Measurements from ENCODE around the gene TMEM187.
"Not testable (repeated sequence)": the region's sequence is repeated elsewhere in the genome, so short reads cannot be mapped to it uniquely, and the experiment has no call there.

The TMEM187 gene

GRCh38 chrX:153970357-153971123 lies 2.0 kb upstream of the TMEM187 start:
- in situ Hi-C loops (cut with MboI; ENCODE audit: low sequenced_read_pairs), result no loop called here

DNA sequence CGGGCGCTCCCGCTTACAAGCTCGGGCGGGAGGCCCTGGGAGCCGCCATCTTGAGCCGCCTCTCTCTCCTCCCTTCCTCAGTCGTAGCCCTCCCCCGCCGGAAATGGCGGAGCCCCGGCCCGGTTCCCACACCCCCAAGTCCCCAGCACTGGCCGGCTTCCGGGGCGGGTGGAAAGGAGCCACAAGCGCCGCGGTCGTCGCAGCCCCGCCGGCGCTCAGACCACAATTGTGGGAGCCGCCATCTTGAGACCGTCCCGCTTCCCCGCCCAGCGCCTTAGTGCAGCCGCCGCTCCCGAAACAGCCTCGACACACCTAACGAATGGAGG lies 1.5 kb upstream of the TMEM187 start:
- in situ Hi-C loops (cut with MboI; ENCODE audit: low sequenced_read_pairs), result no loop called here

- in situ Hi-C loops (cut with MboI; ENCODE audit: low sequenced_read_pairs), result no loop called here
Measured at GRCh38 chrX:153971450-153972367, 845 bp upstream of the TMEM187 start, which contains the start of gene HCFC1. Gene HCFC1, minus strand, starts transcription at chrX:153971818. Its CDS starts 978 bp downstream, at chrX:153970840.

- in situ Hi-C loops (cut with MboI; ENCODE audit: low sequenced_read_pairs), result no loop called here
Measured at GRCh38 chrX:153973127-153974002, 811 bp downstream of the TMEM187 start.

- in situ Hi-C loops (cut with MboI; ENCODE audit: low sequenced_read_pairs), result no loop called here
Measured at GRCh38 chrX:153974003-153974725, 1.6 kb downstream of the TMEM187 start.

DNA sequence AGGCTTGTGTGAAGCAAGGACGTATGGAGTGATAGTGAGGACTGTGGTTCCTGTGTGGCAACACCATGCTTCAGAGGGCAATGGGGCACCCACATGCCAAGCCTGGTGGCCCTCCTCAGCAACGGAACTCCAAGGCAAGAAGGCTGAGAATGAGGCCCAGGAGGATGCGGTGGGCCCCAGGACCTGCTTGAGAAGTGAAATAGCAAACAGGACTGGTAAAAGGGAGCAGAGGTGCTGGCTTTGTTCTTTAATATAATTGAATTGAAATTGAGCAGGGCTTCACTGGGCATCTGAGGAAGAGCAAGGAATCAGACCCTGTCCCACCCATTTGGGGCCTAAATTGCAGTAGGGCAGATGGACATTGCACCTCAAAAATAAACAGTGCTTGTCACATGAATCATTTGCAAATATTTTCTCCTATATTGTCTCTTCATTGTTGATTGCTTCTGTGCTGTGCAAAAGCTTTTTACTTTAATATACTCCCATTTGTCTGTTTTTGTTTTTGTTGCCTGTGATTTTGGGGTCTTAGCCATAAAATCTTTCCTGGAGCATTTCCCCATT lies 2.3 kb downstream of the TMEM187 start:
- in situ Hi-C loops (cut with MboI; ENCODE audit: low sequenced_read_pairs), result no loop called here

DNA sequence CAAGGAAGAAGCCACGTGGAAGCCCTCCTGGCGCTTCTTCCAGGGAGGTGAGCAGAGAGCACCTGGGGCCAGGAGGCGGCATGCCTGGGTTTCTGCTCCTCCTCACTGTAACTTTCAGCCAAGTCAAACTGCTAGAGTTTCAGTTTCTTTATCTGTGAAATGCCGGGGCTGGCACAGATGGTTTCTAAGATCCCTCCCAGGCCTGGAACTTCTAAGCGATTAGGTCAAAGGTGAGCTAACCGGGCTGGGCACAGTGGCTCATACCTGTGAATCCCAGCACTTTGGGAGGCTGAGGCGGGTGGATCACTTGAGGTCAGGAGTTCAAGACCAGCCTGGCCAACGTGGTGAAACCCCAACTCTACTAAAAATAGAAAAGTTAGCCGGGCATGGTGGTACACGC lies 7.8 kb downstream of the TMEM187 start:
- in situ Hi-C loops (cut with MboI; ENCODE audit: low sequenced_read_pairs), result not testable (repeated sequence)

DNA sequence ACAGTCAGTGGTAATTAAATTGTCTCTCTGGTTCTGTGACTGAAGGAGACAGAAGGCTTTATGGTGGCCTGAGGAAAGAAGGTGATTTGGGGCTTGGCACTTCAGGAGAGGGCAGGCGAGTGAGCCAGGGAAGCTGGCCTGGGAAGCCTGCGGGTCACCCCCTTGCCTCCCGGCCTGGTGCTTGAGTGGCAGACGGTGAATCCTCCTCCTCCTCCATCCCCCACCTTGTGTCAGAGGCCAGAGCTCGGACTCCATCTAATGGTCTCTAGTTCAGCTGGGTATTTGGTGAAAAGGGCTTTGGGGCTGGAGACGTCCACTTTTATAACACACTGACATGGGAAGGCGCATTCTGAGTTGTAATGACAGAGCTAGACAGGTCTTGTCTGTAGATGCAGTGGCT lies 8.7 kb downstream of the TMEM187 start:
- in situ Hi-C loops (cut with MboI; ENCODE audit: low sequenced_read_pairs), result no loop called here

DNA sequence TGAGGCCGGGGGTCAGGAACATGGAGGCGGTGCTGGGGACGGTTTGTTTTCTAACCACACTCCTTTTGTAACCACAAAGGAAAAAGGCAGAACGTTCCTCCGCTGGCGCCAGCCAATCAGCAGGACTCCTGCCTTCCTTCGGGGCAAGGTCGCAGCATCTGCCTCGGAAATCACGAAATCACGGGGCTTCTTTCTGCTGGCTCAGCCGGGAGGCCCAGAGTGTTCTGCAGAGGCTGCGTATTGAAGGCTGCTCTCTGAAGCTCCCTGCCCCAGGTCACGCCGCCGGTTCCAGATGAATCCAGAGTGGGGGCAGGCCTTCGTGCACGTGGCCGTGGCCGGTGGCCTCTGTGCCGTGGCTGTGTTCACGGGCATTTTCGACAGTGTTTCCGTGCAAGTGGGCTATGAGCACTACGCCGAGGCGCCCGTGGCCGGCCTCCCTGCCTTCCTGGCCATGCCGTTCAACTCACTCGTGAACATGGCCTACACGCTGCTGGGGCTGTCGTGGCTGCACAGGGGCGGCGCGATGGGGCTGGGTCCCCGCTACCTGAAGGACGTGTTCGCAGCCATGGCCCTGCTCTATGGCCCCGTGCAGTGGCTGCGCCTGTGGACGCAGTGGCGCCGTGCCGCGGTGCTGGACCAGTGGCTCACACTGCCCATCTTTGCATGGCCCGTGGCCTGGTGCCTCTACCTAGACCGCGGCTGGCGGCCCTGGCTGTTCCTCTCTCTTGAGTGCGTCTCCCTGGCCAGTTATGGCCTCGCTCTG lies 9.4 kb downstream of the TMEM187 start:
- in situ Hi-C loops (cut with MboI; ENCODE audit: low sequenced_read_pairs), result no loop called here

GRCh38 chrX:153983321-153983801 lies 10.8 kb downstream of the TMEM187 start:
- in situ Hi-C loops (cut with MboI; ENCODE audit: low sequenced_read_pairs), result no loop called here

GRCh38 chrX:153984351-153985178 lies 12.0 kb downstream of the TMEM187 start:
- in situ Hi-C loops (cut with MboI; ENCODE audit: low sequenced_read_pairs), result no loop called here

GRCh38 chrX:153988493-153988892 lies 15.9 kb downstream of the TMEM187 start:
- in situ Hi-C loops (cut with MboI; ENCODE audit: low sequenced_read_pairs), result no loop called here

- in situ Hi-C loops (cut with MboI; ENCODE audit: low sequenced_read_pairs), result no loop called here
Measured at GRCh38 chrX:153989973-153990655, 17.6 kb downstream of the TMEM187 start.

DNA sequence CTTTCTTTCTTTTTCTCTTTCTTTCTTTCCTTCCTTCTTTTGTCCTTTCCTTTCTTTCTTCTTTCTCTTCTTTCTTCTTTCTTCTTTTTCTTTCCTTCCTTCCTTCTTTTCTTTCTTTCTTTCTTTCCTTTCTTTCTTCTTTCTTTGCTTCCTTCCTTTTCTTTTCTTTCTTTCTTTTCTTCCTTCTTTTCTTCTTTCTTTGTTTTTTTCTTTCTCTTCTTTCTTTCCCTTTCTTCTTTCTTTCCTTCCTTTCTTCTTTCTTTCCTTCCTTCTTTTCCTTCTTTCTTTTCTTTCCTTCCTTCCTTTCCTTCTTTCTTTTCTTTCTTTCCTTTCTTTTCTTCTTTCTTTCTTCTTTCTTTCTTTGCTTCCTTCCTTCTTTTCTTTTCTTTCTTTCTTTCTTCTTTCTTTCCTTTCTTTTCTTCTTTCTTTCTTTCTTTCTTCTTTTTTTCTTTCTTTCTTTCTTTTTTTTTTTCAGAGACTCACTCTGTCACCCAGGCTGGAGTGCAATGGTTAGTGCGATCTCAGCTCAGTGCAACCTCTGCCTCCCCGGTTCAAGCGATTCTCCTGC lies 18.5 kb downstream of the TMEM187 start:
- in situ Hi-C loops (cut with MboI; ENCODE audit: low sequenced_read_pairs), result no loop called here

GRCh38 chrX:153992180-153992579 lies 19.6 kb downstream of the TMEM187 start:
- in situ Hi-C loops (cut with MboI; ENCODE audit: low sequenced_read_pairs), result no loop called here

DNA sequence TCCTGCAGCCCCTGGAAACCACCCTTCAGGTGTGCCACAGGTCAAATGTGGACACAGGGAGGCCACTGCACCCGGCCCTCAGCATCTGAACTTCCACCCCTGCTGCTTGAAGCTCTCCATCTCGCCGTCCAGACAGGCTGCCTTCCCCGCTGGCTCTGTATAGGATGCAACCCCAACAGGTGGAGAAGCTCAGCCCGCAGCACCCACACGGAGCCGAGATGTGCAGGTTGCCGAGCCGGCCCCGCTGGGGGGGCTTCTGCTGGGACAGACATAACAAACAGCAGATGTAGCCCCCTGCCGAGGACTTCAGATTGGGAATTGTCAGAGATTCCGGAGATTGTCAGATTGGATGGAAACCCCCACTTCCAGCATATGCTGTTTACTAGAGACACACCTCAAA lies 20.5 kb downstream of the TMEM187 start:
- in situ Hi-C loops (cut with MboI; ENCODE audit: low sequenced_read_pairs), result no loop called here

DNA sequence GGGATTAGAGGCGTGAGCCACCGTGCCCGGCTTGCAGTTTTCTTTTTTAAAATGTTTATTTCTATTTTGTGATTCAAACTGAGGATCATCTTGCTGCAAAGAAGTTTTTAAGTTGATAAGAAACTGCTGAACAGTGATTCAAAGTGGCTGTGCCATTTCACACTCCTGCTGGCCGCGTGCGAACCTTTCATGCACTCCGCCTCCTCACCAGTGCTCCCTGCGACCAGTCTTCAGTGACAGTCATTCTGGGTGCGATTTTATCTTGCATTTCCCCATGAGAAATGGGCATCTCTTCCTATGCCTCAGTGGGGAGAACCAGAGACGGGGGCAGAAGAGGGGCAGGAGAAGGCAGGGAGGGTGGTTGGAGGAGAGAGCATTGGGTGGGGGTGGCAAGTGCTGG lies 21.4 kb downstream of the TMEM187 start:
- in situ Hi-C loops (cut with MboI; ENCODE audit: low sequenced_read_pairs), result no loop called here

Measured in hTERT RPE-1 (cell line).